ENCODE data around the gene PCDHGB4. TPM values are rescaled to one million over a fixed set of nuclear protein-coding genes. Genes with fewer than 3 reads are reported as not detected.
"Not testable (repeated sequence)": the region's sequence is repeated elsewhere in the genome, so short reads cannot be mapped to it uniquely, and the experiment has no call there.

PCDHGB4 gene
- total RNA-seq, 4 donors from 2014 or later = 1.2 to 3.8 (median 2.8) TPM

DNA sequence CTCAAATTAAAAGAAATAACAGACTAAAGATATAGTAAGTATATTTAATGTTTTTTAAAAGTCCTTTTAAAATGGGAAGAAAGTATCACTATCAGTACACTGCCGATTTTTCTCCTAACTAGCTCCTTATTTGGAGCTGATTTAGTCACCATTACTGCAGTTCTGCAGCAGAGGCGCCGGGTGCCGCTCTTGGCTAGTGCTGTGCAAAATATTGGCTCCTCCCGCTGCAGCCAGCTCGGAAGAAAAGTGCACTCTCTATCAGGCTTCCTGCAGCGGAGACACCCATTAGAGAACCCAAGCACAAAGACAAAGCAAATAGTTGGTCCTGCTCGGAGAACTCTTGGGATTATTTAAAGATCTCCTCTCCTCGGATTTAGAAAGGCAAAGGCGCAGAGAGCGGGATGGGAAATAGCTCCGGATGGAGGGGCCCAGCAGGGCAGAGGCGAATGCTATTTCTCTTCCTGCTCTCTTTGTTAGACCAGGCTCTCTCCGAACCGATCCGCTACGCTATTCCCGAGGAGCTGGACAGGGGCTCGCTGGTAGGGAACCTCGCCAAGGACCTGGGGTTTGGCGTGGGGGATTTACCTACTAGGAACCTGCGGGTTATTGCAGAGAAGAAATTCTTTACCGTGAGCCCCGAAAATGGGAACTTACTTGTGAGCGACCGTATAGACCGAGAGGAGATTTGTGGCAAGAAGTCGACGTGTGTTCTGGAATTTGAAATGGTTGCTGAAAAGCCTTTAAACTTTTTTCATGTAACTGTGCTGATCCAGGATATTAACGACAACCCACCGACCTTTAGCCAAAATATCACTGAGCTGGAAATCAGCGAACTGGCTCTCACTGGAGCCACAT lies 17.3 kb upstream of the PCDHGB4 start, which contains the start of gene PCDHGB3:
Gene PCDHGB3, plus strand, starts transcription at position 249 of the 855 bp plus-strand sequence. Its CDS starts 153 bp downstream, at position 402.
- DNase-seq = no peak
- Histone ChIP-seq H3K4me1 (no peaks in the 10 kb centered on the region), H3K27me3 (peaks cover 0 to 50% (median 0%) of the 10 kb centered on the region in 4 donors), H3K27ac (no peak within 1 kb of the TSS), H3K36me3 (no peaks in the 10 kb centered on the region), H3K9me3 (peaks cover 0 to 99% (median 85%) of the 10 kb centered on the region in 3 donors), H3K4me3 (peak within 1 kb of the TSS in 2 of 4 donors; percentile 28 to 47)
- no peak for TF ChIP-seq POLR2A (IDR thresholded peaks at IDR 0.05)
- TF ChIP-seq, protein P1, sequence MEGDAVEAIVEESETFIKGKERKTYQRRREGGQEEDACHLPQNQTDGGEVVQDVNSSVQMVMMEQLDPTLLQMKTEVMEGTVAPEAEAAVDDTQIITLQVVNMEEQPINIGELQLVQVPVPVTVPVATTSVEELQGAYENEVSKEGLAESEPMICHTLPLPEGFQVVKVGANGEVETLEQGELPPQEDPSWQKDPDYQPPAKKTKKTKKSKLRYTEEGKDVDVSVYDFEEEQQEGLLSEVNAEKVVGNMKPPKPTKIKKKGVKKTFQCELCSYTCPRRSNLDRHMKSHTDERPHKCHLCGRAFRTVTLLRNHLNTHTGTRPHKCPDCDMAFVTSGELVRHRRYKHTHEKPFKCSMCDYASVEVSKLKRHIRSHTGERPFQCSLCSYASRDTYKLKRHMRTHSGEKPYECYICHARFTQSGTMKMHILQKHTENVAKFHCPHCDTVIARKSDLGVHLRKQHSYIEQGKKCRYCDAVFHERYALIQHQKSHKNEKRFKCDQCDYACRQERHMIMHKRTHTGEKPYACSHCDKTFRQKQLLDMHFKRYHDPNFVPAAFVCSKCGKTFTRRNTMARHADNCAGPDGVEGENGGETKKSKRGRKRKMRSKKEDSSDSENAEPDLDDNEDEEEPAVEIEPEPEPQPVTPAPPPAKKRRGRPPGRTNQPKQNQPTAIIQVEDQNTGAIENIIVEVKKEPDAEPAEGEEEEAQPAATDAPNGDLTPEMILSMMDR (IDR thresholded peaks at IDR 0.05) = peak in 1 of 6 experiments; percentile 31
- intact Hi-C loops (cut with DNase I) = no loop called here
- WGBS, 2 donors = 23 to 32% methylated on average over 26 to 27 of the region's 32 CpGs

DNA sequence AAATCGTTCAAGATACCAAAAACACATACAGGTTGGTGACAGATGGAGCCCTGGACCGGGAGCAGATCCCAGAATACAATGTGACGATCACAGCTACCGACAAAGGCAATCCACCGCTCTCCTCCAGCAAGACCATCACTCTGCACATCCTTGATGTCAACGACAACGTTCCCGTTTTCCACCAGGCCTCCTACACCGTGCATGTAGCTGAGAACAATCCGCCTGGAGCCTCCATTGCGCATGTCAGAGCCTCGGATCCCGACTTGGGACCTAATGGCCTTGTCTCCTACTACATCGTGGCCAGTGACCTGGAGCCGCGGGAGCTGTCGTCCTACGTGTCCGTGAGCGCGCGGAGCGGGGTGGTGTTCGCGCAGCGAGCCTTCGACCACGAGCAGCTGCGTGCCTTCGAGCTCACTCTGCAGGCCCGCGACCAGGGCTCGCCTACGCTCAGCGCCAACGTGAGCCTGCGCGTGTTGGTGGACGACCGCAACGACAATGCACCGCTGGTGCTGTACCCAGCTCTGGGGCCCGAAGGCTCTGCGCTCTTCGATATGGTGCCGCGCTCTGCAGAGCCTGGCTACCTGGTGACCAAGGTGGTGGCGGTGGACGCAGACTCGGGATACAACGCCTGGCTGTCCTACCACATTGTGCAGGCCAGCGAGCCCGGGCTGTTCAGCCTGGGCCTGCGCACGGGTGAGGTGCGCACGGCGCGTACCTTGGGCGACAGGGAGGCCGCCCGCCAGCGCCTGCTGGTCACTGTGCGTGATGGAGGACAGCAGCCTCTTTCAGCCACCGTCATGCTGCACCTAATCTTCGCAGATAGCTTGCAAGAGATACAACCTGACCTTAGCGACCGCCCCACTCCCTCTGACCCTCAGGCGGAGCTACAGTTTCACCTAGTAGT lies 15.7 kb upstream of the PCDHGB4 start:
- H3K4me1 ChIP-seq = no peaks in the 10 kb centered on the region
- H3K4me3 ChIP-seq = peak overlapping the region in 1 of 4 donors; percentile 9
- peaks cover 0 to 98% (median 82%) of the 10 kb centered on the region in 3 donors for H3K9me3 ChIP-seq
- 35 to 59% methylated on average over 12 to 27 of the region's 69 CpGs for WGBS, 2 donors
- H3K27me3 ChIP-seq = peaks cover 0 to 35% (median 0%) of the 10 kb centered on the region in 4 donors
- no peak overlapping the region for H3K27ac ChIP-seq
- TF ChIP-seq, protein P1 (IDR thresholded peaks at IDR 0.05) = no peak
- TF ChIP-seq POLR2A (IDR thresholded peaks at IDR 0.05) = no peak
- intact Hi-C loops (cut with DNase I) = no loop called here
- H3K36me3 ChIP-seq = no peaks in the 10 kb centered on the region
- DNase-seq = no peak

DNA sequence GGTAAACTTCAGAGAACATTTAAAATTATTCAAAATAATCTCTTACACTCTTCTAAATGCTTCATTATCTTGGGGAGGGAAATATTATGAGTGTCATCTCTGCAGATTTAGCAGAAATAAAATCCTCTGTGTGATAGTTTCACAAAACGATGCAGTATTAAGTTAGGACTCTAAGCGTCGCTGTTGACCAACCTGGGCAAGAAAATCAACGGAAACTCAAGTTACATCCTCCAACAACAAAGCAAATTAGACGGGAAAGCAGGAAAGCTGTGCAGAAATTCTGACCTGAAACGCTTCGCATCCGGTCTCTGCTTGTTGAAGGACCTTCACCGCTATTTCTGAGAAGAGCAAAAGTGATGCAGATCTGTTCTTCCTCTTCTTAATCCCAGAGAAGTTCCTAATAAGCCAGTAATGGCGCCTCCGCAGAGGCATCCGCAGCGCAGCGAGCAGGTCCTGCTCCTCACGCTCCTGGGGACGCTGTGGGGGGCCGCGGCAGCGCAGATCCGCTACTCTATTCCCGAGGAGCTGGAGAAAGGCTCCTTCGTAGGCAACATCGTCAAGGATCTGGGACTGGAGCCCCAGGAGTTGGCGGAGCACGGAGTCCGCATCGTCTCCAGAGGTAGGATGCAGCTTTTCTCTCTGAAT lies 13.7 kb upstream of the PCDHGB4 start, which contains the start of gene PCDHGA6:
Gene PCDHGA6, plus strand, starts transcription at position 219 of the 645 bp plus-strand sequence. Its CDS starts 193 bp downstream, at position 412.
- Histone ChIP-seq H3K4me1 (no peaks in the 10 kb centered on the region), H3K27me3 (peaks cover 0 to 27% (median 0%) of the 10 kb centered on the region in 4 donors), H3K4me3 (peak within 1 kb of the TSS in 2 of 4 donors; percentile 28 to 49), H3K27ac (no peak within 1 kb of the TSS), H3K36me3 (no peaks in the 10 kb centered on the region), H3K9me3 (peaks cover 0 to 97% (median 89%) of the 10 kb centered on the region in 3 donors)
- intact Hi-C loops (cut with DNase I) = no loop called here
- TF ChIP-seq, protein P1 (IDR thresholded peaks at IDR 0.05) = peak in 1 of 6 experiments; percentile 31
- TF ChIP-seq POLR2A (IDR thresholded peaks at IDR 0.05) = no peak
- 22 to 23% methylated on average over 9 to 11 of the region's 27 CpGs for WGBS, 2 donors
- no peak for DNase-seq

DNA sequence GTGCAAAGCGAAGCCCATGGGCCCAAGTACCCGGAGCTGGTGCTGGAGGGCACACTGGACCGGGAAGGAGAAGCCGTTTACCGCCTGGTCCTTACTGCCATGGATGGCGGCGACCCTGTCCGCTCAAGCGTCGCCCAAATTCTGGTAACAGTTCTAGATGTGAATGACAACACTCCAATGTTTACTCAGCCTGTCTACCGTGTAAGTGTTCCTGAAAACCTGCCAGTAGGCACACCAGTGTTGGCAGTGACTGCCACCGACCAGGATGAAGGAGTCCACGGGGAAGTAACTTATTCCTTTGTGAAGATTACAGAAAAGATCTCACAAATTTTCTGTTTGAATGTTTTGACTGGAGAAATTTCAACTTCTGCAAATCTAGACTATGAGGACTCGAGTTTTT lies 12.9 kb upstream of the PCDHGB4 start:
- TF ChIP-seq, protein P1 (IDR thresholded peaks at IDR 0.05) = no peak
- no peak for TF ChIP-seq POLR2A (IDR thresholded peaks at IDR 0.05)
- Histone ChIP-seq H3K27me3 (peaks cover 0 to 23% (median 0%) of the 10 kb centered on the region in 4 donors), H3K27ac (no peak overlapping the region), H3K4me3 (peak overlapping the region in 1 of 4 donors; percentile 49), H3K36me3 (no peaks in the 10 kb centered on the region), H3K9me3 (peaks cover 0 to 97% (median 85%) of the 10 kb centered on the region in 3 donors), H3K4me1 (no peaks in the 10 kb centered on the region)
- no peak for DNase-seq
- WGBS, 2 donors = 72 to 73% methylated on average over 14 of the region's 14 CpGs
- intact Hi-C loops (cut with DNase I) = no loop called here

DNA sequence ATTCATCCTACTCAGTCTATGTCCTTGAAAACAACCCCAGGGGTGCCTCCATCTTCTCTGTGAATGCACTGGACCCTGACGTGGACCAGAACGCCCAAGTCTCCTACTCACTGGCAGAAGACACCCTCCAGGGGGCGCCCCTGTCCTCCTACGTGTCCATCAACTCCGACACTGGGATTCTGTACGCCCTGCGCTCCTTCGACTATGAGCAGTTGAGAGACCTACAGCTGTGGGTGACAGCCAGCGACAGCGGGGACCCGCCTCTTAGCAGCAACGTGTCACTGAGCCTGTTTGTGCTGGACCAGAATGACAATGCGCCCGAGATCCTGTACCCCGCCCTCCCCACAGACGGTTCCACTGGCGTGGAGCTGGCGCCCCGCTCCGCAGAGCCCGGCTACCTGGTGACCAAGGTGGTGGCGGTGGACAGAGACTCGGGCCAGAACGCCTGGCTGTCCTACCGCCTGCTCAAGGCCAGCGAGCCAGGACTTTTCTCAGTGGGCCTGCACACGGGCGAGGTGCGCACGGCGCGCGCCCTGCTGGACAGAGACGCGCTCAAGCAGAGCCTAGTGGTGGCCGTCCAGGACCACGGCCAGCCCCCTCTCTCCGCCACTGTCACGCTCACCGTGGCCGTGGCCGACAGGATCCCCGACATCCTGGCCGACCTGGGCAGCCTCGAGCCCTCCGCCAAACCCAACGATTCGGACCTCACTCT lies 11.9 kb upstream of the PCDHGB4 start:
- peaks cover 0 to 93% (median 76%) of the 10 kb centered on the region in 3 donors for H3K9me3 ChIP-seq
- H3K4me1 ChIP-seq; intact Hi-C loops (cut with DNase I); DNase-seq; H3K36me3 ChIP-seq; H3K4me3 ChIP-seq; H3K27ac ChIP-seq: not testable (repeated sequence)
- peaks cover 0 to 20% (median 0%) of the 10 kb centered on the region in 4 donors for H3K27me3 ChIP-seq
- WGBS, 2 donors = 48 to 50% methylated on average over 8 to 14 of the region's 48 CpGs

Measured in esophagus squamous epithelium (tissue), 5 donors.